ENCODE data around the gene SLC66A2.

The SLC66A2 gene

GRCh38 chr18:79921984-79922965 lies 29.2 kb downstream of the SLC66A2 start:
- DNase-seq (ENCODE audit: low spot score) (no peak), FAIRE-seq (no peak)

GRCh38 chr18:79919089-79919488 lies 32.4 kb downstream of the SLC66A2 start:
- no peak for FAIRE-seq
- no peak for DNase-seq (ENCODE audit: low spot score)

- no peak for FAIRE-seq
- no peak for DNase-seq (ENCODE audit: low spot score)
Measured at GRCh38 chr18:79918615-79919011, 32.8 kb downstream of the SLC66A2 start.

GRCh38 chr18:79917853-79918614 lies 33.4 kb downstream of the SLC66A2 start:
- FAIRE-seq (no peak), DNase-seq (ENCODE audit: low spot score) (no peak)

GRCh38 chr18:79917169-79917852 lies 34.1 kb downstream of the SLC66A2 start:
- DNase-seq (ENCODE audit: low spot score): no peak
- FAIRE-seq: no peak

- FAIRE-seq: no peak
- DNase-seq (ENCODE audit: low spot score): no peak
Measured at GRCh38 chr18:79916546-79917168, 34.8 kb downstream of the SLC66A2 start.

GRCh38 chr18:79916128-79916494 lies 35.3 kb downstream of the SLC66A2 start:
- DNase-seq (ENCODE audit: low spot score): no peak

GRCh38 chr18:79915161-79916127 lies 36.0 kb downstream of the SLC66A2 start:
- DNase-seq (ENCODE audit: low spot score): no peak
- FAIRE-seq: no peak

More at GRCh38 chr18:79916128-79916494, 35.3 kb downstream of the SLC66A2 start:
- FAIRE-seq: no peak

GRCh38 chr18:79914614-79915160 lies 36.8 kb downstream of the SLC66A2 start:
- FAIRE-seq (no peak), DNase-seq (ENCODE audit: low spot score) (no peak)

- FAIRE-seq (no peak), DNase-seq (ENCODE audit: low spot score) (no peak)
Measured at GRCh38 chr18:79912994-79913831, 38.2 kb downstream of the SLC66A2 start.

GRCh38 chr18:79912409-79912991 lies 39.0 kb downstream of the SLC66A2 start:
- DNase-seq (ENCODE audit: low spot score): no peak
- no peak for FAIRE-seq

GRCh38 chr18:79911344-79912270 lies 39.8 kb downstream of the SLC66A2 start:
- DNase-seq (ENCODE audit: low spot score): no peak
- no peak for FAIRE-seq

- FAIRE-seq (no peak), DNase-seq (ENCODE audit: low spot score) (no peak)
Measured at GRCh38 chr18:79910563-79911343, 40.7 kb downstream of the SLC66A2 start.

- no peak for FAIRE-seq
- DNase-seq (ENCODE audit: low spot score): no peak
Measured at GRCh38 chr18:79906706-79907105, 44.7 kb downstream of the SLC66A2 start.

- DNase-seq (ENCODE audit: low spot score) (no peak), FAIRE-seq (no peak)
Measured at GRCh38 chr18:79905993-79906392, 45.5 kb downstream of the SLC66A2 start.

- no peak for DNase-seq (ENCODE audit: low spot score)
- no peak for FAIRE-seq
Measured at GRCh38 chr18:79905389-79905911, 46.0 kb downstream of the SLC66A2 start.

Measured in RCC 7860 (cell line).